Activated CD4-positive, alpha-beta T cell treated with anti-CD3 and anti-CD28 coated beads, Interleukin-2, amount 50 U/mL, for 48 hours (primary cell): ENCODE measurements around the gene ACSF3.

Experiments used
- DNase-seq, 2 experiments: peaks; one replicate each; pipeline ENCODE4 v3.0.0-alpha.2; 2020

ACSF3 gene

DNA sequence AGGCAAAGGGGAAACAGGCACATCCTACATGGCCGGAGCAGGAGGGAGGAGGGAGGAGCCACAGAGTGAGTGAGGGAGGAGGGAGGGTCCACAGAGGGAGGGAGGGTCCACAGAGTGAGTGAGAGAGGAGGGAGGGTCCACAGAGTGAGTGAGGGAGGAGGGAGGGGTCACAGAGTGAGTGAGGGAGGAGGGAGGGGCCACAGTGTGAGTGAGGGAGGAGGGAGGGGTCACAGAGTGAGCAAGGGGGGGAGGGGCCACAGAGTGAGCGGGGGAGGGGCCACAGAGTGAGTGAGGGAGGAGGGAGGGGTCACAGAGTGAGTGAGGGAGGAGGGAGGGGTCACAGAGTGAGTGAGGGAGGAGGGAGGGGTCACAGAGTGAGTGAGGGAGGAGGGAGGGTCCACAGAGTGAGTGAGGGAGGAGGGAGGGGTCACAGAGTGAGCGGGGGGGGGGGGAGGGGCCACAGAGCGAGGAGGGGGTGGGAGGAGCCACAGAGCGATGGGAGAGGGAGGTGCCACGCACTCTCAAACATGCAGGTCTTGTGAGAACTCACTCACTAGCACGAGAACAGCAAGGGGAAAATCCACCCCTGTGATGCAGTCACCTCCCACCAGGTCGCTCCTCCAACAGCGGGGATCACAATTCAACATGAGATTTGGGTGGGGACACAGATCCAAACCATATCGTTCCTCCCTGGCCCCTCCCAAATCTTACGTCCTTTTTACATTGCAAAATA is 53.6 kb downstream of the ACSF3 start:
- DNase-seq, result no peak

DNA sequence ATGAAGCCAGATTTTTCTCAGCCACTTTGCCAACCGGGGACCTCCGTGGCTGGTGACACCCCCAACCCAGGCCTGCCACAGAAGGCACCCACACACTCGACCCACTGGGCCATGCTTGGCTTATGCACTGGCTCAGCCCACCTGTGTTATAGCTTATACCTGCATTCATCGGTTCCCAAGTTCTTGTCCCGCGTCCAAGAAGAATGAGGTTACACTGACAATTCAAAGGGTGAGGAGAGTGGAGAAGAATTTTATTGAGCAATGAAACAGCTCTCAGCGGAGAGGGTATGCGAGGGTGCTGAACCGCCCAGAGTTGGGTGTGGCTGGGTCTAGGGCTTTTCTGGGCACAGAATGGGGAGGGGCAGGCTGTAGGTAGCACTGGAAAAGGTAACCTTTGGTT is 55.7 kb downstream of the ACSF3 start:
- DNase-seq, result no peak

DNA sequence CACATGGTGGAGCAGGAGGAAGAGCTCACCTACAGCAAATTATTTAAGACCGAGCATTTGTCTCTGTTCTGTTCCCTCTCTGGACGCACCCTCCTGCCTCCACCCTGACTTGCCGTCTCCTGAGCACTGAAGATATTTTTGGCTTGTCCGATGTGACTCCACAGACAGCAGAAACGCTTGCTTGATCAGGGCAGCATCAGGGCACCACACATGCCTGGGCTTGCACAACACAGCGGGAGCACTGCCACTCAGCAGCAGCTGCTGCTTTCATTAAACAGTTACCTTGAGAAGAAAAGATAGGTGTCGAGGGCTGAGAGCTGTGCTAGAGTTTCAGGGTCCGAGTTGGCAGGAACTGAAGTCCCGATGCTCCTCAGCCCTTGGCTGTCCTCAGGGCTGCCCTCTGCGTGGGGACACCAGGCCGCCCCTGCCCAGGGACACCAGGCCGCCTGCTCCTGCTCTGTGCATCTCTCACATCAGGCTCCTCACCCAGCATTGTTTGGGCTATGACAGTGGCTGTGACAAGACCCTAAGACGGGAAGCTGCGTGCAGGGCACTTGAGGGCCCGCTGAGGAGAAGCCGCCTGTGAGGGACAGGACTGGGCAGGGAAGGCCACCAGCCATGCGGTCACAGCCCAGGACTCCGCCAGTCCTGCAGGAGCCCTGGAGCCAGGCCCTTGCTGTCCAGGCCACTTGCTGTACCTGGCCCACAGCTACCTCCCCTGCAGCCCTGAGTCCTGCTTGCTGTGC is 56.6 kb downstream of the ACSF3 start:
- no peak for DNase-seq

- DNase-seq, result no peak
These were observed 57.3 kb downstream of the ACSF3 start for GRCh38 chr16:89150981-89151380.

DNA sequence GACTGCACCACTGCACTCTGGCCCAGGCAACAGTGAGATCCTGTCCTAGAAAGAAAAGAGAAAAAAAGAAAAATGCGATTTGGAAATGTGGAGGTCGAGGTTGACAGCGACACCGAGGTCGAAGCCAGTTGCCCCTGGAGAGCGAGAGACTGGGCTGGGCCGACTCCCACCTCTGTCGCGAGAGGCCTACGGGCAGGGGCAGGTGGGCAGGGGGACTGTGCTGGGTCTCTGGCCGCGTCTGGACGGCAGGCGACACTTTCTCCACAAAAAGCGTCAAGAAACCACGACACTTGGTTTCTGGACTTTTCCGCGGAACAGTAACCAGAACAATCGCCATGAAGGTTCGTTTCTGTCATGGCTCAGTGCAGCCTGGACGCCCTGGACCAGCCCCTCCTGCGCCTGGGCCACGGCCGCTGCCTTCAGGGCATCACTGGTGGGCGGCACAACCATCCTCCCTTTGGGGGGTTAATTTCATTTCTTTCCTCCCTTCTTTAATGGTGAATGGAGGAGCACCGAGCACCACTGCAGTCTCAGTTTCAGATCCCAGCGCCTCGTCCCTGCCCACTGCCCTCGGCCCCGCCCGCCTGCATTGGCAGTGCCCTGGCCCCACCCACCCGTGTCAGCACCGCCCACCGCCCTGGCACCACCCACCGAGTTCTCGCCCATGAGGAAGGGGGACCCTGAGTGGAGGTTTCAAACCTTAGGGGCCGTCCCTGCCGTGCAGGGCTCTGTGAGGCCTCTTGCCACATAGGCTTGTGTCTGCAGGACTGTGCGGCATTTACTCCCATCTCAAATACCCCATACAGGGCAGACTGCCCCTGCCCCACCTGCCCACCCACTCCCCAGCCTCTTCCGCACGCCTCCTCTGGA is 59.4 kb downstream of the ACSF3 start:
- DNase-seq, result no peak

- DNase-seq, result no peak
These were observed 60.2 kb downstream of the ACSF3 start for GRCh38 chr16:89153848-89154271.

- no peak for DNase-seq
These were observed 60.9 kb downstream of the ACSF3 start for GRCh38 chr16:89154390-89155183.

DNA sequence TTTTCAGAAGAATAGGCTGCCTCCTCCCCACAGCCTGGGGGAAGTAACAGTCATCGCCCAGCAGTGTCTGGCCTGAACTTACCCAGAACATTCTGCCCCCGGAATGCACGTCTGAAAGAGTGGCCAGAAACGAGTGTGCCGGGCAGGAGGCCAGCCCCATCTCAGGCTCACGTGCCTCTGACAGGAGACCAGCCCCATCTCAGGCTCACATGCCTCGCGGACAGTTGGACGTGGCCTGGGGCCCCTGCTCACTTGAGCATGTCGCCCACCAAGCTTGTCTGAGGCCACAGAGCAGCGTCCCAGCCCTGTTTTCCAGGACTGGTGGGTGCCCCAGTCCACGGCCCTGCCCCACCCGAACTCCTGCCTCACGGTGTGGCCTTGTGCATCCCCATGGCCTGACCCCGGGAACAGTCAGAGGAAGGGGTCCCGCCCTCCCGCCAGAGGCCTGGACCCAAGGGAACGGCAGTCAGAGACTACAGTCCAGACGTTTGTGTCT is 61.6 kb downstream of the ACSF3 start:
- no peak for DNase-seq

GRCh38 chr16:89155851-89156739 is 62.4 kb downstream of the ACSF3 start:
- DNase-seq, result no peak

GRCh38 chr16:89156740-89157645 is 63.3 kb downstream of the ACSF3 start:
- no peak for DNase-seq

GRCh38 chr16:89157778-89158177 is 64.1 kb downstream of the ACSF3 start:
- DNase-seq, result no peak

DNA sequence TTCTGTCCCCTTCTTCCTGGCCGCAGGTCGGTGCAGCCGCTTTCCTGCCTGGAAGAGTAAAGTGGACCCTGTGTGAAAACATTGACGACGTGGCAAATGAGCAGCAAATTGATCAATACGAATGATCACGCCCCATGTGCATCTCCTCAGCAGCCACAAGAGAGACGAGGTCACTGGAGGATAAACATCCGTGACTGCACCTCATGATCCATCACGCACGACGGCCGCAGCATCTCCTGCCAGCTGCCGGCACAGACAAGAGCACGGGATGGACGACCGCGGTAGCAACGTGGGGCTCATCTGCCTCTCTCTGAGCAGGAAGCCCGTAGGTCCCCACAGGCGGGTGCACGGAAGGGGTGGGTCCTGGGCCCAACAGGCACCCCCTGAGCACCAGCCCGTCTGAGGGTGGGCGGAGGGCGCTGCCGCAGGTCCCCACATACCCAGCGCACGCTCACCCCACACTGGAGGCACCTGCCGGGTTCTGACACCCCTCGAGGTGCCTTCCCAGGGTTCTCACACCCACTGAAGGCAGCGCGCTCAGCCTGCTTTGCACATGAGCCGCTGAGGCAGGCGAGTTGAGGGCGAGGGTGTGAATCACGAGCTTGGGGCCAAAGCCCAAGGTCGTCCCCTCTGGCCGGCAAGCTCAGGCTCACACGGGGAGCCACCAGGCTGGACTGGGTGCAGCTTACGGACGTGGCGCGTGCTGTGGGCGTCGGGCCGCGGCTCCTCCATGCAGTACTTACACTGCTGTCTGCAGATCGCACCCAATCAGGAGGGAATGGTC is 65.6 kb downstream of the ACSF3 start:
- DNase-seq, result no peak

GRCh38 chr16:89159850-89160354 is 66.2 kb downstream of the ACSF3 start:
- DNase-seq, result no peak

DNA sequence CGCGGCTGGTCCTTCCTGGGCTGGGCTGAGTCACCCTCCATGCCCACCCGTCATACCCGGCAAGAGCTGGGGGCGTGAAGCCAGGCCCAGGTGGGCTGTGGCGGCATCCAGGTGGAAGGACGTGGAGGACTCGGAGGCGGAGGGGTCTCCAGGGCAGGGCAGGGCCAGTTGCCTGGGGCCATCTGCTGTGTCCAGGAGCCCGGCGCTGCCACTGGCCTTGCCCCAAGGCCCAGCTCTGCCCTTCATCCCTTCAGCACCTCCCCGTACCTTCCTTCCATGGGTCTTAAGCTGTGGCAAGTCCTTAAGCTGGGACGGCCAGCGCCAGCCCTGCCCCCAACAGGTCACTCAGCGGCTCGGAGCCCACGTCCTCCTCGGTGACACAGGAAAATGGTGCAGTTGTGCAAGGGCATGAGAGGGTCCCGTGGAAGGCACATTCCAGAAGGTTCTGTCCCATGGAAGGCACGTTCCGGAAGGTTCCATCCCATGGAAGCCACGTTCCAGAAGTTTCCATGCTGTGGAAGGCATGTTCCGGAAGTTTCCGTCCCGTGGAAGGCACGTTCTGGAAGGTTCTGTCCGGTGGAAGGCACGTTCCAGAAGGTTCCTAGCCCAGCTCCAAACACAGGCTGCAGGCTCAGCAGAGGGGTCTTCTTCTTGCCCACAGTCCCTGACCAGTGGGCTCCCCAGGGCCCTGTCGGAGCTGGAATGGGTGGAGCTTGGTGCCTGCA is 67.5 kb downstream of the ACSF3 start:
- DNase-seq, result no peak

GRCh38 chr16:89161763-89162713 is 68.4 kb downstream of the ACSF3 start:
- no peak for DNase-seq

DNA sequence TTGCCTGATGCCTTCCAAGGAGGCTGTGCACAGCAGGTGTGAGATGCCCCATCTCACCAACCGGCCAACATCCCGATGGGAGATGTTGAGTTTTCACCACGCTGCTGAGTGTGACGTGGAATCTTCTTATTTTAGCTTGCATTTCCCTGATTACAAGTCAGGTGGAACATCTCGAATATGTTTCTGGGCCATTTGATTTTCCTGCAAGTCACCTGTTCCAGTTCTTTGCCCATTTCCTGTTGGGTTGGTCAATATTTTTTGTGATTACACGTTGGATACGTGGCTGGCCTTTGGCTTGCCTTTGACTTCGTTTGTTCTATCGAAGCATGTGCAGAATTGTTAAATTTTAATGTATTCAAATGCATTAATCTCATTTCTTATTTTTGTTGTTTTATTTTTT is 69.6 kb downstream of the ACSF3 start:
- DNase-seq, result no peak

DNA sequence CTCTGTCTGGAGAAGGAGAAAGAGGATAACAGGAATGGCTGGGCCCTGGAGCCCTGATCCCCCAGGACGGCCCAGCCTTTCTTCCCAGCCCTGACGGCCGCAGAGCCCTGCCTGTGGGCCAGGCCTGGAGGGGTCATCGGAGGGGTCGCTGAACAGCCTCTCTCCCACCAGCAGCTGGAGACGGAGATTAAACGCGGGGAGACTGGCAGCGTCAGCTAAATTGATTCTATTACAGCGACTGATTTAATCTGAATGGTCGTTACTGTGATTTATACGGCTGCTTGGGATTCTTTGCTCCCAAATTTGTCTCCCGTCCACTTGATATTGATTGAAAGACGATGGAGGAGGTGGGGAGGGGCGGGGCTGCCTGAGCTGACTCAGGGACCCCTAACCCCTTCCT is 70.8 kb downstream of the ACSF3 start:
- no peak for DNase-seq
